PC-9 (cell line): ENCODE data around the gene SUSD1.

Experiments
- CTCF ChIP-seq: fragments of 200-600 bp; sonication (generic); conservative IDR thresholded peaks from 2 replicates; pipeline ENCODE4 v1.6.1; 2017; ENCODE audit warnings: mixed run types, antibody characterized with exemption, mild to moderate bottlenecking, moderate library complexity
- EZH2 ChIP-seq: fragments of 200-600 bp; sonication (generic); IDR thresholded peaks from 2 replicates; pipeline ENCODE4 v1.8.0; 2017; ENCODE audit warnings: antibody characterized with exemption, low read depth

GRCh38 chr9:112132356-112132755 lies 42.7 kb downstream of the SUSD1 start:
- TF ChIP-seq EZH2, result no peak
- no peak for TF ChIP-seq CTCF
